ENCODE data around the gene PSRC1.
"Not testable (repeated sequence)": the region's sequence is repeated elsewhere in the genome, so short reads cannot be mapped to it uniquely, and the experiment has no call there.

PSRC1 gene

DNA sequence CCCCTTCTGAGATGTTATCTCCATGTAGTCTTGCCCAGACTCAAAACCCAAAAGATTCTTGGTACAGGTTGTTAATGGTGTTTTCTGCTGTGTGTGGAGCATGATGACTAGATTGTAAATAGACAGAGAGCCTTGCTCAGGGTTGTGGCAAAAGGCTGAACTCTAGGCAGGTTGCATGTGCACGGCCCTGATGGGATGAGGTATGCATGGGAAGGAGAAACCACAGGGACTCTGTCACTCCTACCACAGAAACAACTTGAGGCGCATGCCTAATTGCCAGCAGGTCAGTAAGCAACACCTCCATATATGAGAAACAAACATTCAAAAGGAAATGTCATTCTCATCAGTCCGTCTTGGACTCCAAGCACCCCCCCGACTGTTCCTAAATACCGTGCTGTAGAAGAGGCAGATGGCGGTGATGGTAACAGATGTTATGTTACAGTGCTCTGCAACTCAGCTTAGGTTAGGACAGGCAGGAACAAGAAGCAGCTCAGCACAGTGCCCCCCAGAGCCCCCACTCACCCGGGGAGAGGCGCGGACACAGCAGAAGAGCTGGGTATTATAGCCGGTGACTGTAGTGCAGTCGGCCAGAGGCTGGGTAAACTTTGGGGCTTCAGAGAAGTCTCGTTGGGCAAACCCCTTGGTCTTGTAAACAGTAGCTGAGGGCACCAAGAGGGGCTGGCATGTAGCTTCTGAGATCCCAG, 12.9 kb upstream of the PSRC1 start:
- no peak for DNase-seq (ENCODE audit: low spot score)

DNA sequence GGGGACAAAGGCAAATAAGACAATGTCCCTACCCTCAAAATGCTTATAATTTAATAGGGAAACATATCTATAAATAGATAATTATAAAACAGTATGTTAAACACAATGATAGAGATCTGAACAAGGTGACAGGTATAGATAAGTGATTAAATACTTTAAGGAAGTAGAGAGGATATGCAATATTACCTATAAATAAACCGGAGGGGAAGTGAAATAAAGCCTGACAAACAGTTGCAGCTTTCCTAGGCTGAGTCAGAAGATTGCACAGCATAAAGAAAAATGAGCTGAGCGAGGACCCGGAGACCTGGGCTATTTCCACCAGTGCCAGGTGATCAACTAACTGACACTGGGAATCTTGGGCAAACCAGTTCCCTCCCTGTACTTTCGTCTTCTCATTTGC, 11.5 kb upstream of the PSRC1 start:
- DNase-seq (ENCODE audit: low spot score): no peak

DNA sequence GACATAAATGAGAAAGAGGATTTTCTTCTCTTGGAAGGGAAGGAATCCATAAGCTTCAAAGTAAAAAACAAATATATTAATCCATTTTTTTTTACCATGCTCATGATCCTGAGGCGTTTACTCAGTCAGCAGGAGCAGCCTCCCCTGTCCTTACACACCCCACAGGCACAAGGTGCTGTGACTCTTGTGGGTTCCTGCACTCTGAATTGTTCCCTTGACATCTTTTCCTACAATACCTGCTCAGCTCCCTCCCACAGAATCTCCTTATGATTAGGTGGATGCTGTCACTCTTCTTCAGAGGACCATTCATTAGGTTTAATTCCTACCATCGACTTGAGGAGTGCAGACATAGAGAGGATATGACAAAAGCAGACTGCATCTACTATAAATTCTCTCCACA, 10.1 kb upstream of the PSRC1 start:
- DNase-seq (ENCODE audit: low spot score): no peak

DNA sequence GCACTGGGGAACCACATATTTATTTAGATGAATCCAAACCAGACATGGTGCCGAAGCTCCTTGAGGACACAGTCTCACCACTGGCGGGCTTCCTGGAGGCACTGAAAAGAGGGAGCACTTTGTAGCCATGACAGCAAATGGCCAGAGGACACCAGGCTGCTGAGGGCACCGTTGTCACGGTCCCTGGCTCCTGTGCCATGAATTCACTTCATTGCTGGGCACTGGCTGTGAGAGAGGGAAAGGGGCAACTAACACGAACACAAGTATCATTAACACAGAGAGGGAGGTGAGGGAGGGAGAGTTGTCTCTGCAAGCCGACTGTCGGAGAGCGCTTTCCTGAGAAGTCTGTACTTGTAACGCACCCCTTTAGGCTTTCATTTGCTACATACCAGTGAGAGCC, 9.4 kb upstream of the PSRC1 start:
- no peak for DNase-seq (ENCODE audit: low spot score)

DNA sequence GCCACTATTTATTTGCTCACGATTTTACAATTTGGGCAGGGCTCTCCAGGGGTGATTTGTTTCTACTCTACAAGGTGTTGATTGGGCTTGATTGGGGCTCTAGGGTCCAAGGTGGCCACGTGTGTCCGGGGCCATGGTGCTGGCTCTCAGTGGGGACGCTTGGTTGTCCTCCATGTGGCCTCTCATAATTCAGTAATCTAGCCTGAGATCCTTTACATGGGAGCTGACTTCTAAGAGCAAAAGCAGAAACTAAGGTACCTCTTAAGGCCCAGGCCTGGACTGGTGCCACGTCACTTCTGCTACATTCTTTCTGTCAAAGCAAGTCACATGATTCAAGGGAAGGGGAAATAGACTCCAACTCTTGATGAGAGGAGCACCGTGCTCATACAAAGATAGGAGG, 8.1 kb upstream of the PSRC1 start:
- no peak for DNase-seq (ENCODE audit: low spot score)

DNA sequence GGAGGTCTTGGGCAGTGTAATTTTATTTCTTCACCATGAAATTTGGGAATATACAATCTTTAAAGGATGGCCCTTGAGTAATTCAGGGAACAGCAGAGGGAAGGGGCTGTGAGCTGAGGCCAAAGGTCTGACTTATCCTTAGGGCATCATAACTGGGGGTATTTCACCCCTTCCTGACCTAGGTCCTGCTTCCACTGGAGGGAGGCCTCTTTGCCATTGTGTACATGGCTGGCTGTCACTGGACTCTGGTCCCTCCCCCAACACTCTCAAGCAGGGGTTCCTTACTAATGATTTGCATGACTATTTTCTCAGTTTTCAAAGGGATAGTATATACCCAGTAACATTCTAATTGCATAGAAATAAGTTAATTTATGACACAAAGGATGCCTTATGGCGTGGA, 7.2 kb upstream of the PSRC1 start:
- no peak for DNase-seq (ENCODE audit: low spot score)

DNA sequence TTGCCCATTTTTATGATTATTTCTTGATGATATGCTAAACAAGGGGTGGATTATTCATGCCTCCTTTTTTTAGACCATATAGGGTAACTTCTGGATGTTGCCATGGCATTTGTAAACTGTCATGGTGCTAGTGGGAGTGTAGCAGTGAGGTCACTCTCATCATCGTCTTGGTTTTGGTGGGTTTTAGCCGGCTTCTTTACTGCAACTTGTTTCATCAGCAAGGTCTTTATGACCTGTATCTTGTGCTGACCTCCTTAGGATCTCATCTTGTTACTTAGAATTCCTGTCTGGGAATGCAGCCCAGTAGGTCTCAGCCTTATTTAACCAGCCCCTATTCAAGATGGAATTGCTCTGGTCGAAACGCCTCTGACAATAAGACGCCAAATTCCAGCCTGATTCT, 3.8 kb upstream of the PSRC1 start:
- DNase-seq (ENCODE audit: low spot score): not testable (repeated sequence)

DNA sequence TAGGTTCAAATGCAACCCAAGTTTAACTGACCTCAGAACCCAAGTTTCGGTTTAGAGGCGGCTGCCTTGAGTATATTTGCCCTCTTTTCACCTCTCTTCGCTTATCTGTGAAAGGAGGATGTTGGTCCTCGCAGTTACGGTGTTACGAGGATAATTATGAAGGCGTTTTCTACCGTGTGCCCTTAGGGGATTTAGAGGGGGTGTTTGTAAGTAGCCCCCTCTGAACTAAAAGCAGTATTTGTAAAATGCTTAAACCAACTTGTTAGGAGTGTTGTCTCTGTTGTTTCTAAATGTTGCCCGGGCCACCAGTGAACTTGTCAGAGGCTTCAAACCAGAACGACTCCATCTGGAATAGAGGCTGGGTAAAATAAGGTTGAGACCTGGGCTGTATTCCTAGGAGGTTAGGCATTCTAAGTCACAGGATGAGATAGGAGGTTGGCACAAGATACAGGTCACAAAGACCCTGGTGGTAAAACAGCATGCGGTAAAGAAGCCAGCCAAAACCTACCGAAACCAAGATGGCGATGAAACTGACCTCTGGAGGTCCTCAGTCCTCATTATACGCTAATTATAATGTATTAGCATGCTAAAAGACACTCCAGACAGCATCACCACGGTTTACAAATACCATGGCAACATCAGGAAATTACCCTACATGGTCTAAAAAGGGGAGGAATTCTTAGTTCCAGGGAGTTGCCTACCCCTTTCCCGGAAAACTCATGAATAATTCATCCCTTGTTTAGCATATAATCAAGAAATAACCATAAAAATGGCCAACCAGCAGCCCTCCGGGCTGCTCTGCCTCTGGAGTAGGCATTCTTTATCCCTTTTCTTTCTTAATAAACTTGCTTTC, 1.0 kb upstream of the PSRC1 start:
- DNase-seq (ENCODE audit: low spot score): no peak

DNA sequence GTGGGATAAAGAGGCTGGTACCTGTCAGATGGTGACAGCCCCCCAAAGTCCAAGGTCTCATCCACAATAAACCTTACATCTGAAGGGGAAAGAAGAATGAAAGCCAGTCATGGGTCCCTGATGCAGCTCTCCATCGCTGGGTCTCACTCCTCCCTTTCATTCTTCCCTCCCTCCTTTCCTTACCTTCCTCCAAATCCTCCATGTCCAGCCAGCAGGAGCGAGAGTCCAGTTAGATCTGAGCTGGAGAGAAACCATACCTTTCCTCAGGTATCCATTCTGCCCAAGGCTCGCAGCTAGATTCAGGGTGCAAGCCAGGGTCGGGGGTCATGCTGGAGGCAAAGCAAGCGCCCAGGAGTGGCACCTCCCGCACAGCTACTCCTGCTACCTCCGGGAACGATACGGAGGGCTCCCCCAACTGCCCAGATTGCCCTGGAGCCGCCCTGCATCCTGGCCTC, 421 bp downstream of the PSRC1 start:
- peak; percentile 19 for DNase-seq (ENCODE audit: low spot score)

DNA sequence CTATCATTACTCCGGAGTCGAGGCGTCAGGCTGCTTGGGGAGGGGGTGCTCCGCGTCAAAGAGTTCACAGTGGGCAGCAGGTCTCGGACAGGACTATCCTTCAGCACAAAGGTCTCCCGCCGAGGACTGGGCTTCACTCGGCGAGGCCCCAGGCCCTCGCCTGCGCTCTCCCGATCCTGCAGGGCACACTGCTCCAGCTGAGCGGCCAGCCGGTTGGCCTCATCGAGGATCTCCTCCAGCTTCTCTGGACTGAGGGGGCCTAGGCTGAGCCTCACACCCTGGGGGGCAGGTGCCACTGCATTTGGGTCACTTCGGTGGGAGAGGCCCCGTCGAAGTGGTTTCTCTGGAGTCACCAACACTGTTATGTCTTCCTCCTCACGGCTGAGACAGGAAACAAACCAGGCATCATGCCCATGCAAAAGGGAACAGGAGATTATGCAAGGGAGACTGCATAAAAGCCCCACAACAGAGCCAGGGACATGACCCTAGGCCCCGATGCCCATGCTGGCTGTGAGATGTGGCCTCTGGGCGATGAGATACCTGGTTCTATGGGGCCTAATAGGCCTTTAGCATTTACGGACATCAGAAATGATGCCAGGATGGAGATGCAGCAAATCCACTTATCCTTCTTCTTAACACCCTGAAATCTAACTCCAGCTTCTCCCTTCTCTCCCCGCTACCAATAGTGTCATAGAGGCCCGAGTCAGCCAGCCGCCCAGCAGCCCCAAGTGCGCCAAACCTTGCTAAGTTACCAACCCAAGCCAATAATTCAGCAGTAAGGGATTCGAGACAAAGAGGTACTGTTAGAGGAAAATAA, 1.1 kb downstream of the PSRC1 start:
- no peak for DNase-seq (ENCODE audit: low spot score)

DNA sequence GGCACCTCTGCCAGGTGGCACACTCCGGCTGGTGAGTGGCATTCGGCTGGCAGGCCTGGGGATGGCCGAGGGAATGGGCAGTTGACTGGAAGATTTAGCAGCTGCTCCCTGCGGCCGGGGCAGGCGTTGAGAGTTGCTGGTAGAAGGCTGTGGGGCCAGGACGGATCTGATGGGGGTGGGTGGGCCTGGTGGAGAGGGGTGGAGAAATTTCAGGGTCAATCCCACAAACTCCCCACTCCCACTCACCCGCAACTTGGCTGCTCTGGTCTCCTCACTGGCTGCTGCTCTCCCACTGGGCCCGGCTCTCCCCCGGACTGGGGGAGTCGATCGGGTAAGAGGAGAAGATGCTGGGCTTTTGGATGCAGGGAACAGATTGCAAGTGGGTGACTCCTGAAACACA, 2.1 kb downstream of the PSRC1 start:
- DNase-seq (ENCODE audit: low spot score): no peak

DNA sequence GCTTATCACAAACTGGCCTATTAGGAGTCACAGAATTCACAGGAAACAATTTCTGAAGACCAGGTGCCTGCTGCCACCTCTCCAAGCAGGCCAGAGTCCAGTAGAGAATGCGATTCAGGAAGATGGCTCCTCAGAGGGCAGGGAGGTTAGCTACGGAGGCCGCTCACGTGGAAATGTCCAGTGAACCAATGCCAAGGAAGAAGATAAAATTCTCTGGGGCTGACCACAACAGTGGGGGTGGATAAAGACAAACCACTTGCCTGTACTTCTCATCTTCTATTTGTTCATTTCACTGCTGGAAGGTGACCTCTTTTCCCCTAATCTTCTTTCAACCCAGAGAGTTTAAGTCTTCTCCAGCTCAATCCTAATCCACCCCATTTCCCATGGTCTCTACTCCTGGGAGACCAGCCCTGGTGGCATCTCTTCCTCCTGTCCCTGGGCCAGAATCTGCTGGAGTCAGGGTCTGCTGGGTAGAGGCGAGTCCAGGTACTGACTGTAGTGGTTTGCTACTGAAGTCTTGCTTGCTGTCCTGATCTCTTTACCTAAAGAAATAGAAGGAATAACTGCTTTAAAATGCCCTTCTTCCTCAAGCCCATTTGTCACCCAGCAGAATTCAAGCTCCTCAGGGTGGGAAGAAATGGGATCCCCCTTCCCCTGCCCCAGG, 3.2 kb downstream of the PSRC1 start:
- DNase-seq (ENCODE audit: low spot score): no peak

DNA sequence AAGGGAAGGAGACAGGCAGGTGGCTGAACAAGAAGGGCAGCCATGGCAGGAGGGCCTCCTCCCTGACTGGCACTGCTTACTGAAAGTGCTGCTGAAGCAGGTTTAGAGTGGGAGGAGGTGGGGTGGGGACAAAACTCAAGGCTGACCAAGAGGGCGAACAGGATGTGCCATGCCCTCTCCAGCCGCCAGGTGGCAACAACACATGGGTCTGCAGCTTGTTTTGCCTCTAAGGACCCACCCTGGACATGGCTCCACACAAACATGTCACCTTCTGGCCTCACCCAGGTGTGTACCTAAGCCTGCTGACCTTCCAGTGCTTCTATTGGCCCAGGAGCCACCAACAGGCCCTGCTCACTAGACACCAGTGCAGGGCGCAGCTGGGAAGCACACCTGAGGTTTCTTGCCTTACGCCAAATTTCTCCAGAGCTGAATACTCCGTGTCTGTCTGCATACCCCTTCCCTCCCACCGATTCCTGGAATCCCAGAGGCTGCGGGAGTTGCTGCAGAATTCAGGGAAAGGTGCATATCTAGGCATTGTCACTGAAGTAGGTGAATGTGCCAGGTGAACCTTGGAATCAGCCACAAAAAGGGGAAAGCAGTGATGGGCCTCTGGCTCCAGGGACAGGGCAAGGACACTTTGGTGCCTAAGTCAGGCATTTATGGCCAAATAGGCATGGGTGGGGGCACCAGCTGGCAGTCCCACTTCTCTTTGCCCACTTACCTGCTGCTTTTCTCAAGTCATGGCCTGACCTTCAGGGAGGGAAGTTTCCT, 5.3 kb downstream of the PSRC1 start:
- DNase-seq (ENCODE audit: low spot score): peak; percentile 63

DNA sequence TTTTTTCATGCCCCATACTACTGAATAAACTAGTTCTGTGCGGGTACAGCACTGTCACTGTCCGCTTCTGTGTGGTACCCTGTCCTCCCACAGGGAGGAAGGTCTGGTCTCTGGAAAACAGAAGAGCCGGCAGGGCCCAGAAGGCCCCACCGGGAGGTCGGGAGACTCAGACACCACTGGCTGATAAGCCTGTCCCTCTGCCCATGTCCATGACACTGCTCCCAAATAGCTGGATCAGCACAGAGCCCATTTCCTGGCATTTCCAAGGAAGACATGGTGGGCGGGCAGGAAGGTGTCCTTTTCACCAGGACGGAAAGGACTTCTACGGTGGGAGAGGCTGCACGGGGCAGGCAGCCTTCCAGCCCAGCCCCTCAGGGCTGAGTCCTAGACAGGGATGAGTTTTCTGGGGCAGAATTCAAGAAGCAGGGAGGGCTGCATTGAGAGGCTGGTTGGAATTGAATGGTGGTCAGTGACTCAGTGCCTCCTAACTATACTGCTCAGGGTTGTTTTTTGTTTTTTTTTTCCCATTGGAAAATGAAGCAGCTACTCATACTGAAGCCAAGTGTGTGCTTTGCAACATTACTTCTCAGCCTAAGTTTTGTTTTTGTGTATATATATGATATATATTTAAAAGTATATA, 7.1 kb downstream of the PSRC1 start:
- no peak for DNase-seq (ENCODE audit: low spot score)

DNA sequence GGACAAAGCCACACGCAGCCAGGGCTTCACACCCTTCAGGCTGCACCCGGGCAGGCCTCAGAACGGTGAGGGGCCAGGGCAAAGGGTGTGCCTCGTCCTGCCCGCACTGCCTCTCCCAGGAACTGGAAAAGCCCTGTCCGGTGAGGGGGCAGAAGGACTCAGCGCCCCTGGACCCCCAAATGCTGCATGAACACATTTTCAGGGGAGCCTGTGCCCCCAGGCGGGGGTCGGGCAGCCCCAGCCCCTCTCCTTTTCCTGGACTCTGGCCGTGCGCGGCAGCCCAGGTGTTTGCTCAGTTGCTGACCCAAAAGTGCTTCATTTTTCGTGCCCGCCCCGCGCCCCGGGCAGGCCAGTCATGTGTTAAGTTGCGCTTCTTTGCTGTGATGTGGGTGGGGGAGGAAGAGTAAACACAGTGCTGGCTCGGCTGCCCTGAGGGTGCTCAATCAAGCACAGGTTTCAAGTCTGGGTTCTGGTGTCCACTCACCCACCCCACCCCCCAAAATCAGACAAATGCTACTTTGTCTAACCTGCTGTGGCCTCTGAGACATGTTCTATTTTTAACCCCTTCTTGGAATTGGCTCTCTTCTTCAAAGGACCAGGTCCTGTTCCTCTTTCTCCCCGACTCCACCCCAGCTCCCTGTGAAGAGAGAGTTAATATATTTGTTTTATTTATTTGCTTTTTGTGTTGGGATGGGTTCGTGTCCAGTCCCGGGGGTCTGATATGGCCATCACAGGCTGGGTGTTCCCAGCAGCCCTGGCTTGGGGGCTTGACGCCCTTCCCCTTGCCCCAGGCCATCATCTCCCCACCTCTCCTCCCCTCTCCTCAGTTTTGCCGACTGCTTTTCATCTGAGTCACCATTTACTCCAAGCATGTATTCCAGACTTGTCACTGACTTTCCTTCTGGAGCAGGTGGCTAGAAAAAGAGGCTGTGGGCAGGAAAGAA, 8.1 kb downstream of the PSRC1 start:
- DNase-seq (ENCODE audit: low spot score): peak; percentile 71

DNA sequence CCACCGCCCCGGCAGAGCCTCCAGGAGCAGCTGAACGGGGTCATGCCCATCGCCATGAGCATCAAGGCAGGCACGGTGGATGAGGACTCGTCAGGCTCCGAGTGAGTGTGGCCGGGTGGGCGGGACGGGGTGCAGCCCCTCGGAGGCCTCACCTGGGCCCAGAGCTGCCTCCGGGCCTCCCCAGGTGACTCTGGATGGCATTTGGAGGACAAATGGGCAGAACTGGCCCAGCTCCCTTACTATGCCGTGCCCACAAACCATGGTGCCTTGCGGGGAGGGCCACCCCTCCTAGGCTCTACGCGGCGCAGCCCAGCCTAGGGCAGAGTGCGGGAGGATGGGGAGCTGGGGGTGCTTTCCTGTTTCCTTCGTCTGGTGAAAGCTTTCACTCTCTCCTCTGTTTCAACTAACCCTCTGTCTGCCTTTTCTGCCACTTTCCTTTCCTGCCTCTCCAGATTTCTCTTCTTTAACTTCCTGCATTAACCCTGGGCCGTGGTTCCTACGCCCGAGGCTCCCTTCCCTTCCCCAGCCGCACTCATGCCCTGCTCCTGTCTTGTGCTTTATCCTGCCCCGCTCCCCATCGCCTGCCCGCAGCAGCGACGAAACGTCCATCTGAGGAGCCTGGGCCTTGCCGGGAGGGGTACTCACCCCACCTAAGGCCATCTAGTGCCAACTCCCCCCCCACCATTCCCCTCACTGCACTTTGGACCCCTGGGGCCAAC, 9.2 kb downstream of the PSRC1 start:
- no peak for DNase-seq (ENCODE audit: low spot score)

DNA sequence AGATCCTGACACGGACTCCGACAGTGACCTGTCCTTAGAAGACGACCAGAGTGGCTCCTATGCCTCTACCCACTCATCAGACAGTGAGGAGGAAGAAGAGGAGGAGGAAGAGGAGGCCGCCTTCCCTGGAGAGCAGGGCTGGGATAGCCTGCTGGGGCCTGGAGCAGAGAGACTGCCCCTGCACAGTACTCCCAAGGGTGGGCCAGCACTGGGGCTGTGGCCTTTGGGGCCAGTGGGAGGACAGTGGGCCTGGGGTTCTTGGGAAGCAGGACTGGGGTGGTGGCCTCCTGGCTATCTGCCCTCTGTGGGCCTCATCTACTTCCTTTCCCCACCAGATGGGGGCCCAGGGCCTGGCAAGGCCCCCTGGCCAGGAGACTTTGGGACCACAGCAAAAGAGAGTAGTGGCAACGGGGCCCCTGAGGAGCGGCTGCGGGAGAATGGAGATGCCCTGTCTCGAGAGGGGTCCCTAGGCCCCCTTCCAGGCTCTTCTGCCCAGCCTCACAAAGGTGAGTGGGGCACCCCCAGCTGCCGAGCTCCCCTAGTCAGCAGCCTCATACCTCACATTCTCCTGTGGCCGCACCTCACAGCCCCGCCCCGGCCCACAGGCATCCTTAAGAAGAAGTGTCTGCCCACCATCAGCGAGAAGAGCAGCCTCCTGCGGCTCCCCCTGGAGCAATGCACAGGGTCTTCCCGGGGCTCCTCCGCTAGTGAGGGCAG, 10.0 kb downstream of the PSRC1 start:
- peak; percentile 60 for DNase-seq (ENCODE audit: low spot score)
